Activated naive CD8-positive, alpha-beta T cell treated with anti-CD3 and anti-CD28 coated beads, Interleukin-2, amount 10 ng/mL, durations not matched to agents 7 days and 5 days (primary cell): ENCODE measurements around the gene PTS. TPM values are rescaled to one million over a fixed set of nuclear protein-coding genes. Genes with fewer than 3 reads are reported as not detected.

Source experiments
- ATAC-seq: fragments of 150-1000 bp; cut with Tn5 transposase; one replicate; pipeline ENCODE4 v1.10.0; 2021; ENCODE audit warnings: low read depth, moderate library complexity
- POLR2A ChIA-PET: fragments of 350-600 bp; sonication (Branson Sonifier 250); formaldehyde crosslinking; loops from one replicate; lab custom pipeline; 2021; ENCODE audit warnings: antibody characterized with exemption; lab: Charles Lee
- DNase-seq: peaks from one replicate; pipeline ENCODE4 v3.0.0; 2021
- H3K27ac Mint-ChIP-seq: one replicate; pipeline ENCODE4 v1.8.0; 2022; ENCODE audit warnings: mild to moderate bottlenecking, mixed read lengths
- H3K27me3 Mint-ChIP-seq: one replicate; pipeline ENCODE4 v1.8.0; 2022; ENCODE audit warnings: mild to moderate bottlenecking, moderate library complexity, mixed read lengths
- H3K36me3 Mint-ChIP-seq: one replicate; pipeline ENCODE4 v1.8.0; 2021; ENCODE audit warnings: mild to moderate bottlenecking, mixed read lengths
- H3K4me1 Mint-ChIP-seq: one replicate; pipeline ENCODE4 v1.8.0; 2021; ENCODE audit warnings: mixed read lengths
- H3K4me3 Mint-ChIP-seq: one replicate; pipeline ENCODE4 v1.8.0; 2022; ENCODE audit warnings: mild to moderate bottlenecking, moderate library complexity, mixed read lengths
- H3K9me3 Mint-ChIP-seq: one replicate; pipeline ENCODE4 v1.8.0; 2021; ENCODE audit warnings: mixed read lengths
- total RNA-seq, 2 experiments: library from RNA; stranded (reverse); gene quantifications; one replicate each; pipeline ENCODE4 v1.2.3, GENCODE V29; 2021

Gene PTS
- total RNA-seq, 2 experiments from 2014 or later, result 20.9 to 24.2 TPM

- POLR2A ChIA-PET, result interaction anchor here (0.7 to 1.4 kb wide), 9 partner anchors 9 to 1117 kb away, joined by 3 to 5 read pairs (median 3); partner anchors contain the start of genes PPP2R1B, SDHD and TIMM8B
- Mint-ChIP-seq H3K4me1 (peaks cover 16% of the 10 kb centered on the region), H3K36me3 (peaks cover 12% of the 10 kb centered on the region), H3K4me3 (peak overlapping the region; percentile 86), H3K27me3 (no peaks in the 10 kb centered on the region), H3K9me3 (no peaks in the 10 kb centered on the region), H3K27ac (peak overlapping the region; percentile 82)
- ATAC-seq (peak; percentile 69), DNase-seq (no peak)
Measured at GRCh38 chr11:112226831-112227401, 688 bp downstream of the PTS start.

GRCh38 chr11:112227471-112227870 is 1.2 kb downstream of the PTS start:
- no peaks in the 10 kb centered on the region for H3K9me3 Mint-ChIP-seq
- peak overlapping the region; percentile 86 for H3K4me3 Mint-ChIP-seq
- H3K27me3 Mint-ChIP-seq, result no peaks in the 10 kb centered on the region
- ATAC-seq (no peak), DNase-seq (no peak)
- POLR2A ChIA-PET, result interaction anchor here (0.7 to 1.4 kb wide), 4 partner anchors 10 to 1117 kb away, joined by 3 to 5 read pairs (median 3); no protein-coding TSS in a partner anchor
- H3K36me3 Mint-ChIP-seq, result peaks cover 12% of the 10 kb centered on the region
- peaks cover 16% of the 10 kb centered on the region for H3K4me1 Mint-ChIP-seq
- H3K27ac Mint-ChIP-seq, result peak overlapping the region; percentile 82

- peaks cover 12% of the 10 kb centered on the region for H3K36me3 Mint-ChIP-seq
- H3K4me1 Mint-ChIP-seq, result peaks cover 15% of the 10 kb centered on the region
- POLR2A ChIA-PET, result no interaction called here
- DNase-seq (no peak), ATAC-seq (no peak)
- no peaks in the 10 kb centered on the region for H3K9me3 Mint-ChIP-seq
- H3K27me3 Mint-ChIP-seq, result no peaks in the 10 kb centered on the region
- no peak overlapping the region for H3K27ac Mint-ChIP-seq
- H3K4me3 Mint-ChIP-seq, result no peak overlapping the region
Measured at GRCh38 chr11:112228706-112229105, 2.5 kb downstream of the PTS start.

GRCh38 chr11:112229159-112229558 is 2.9 kb downstream of the PTS start:
- ATAC-seq (no peak), DNase-seq (no peak)
- no peak overlapping the region for H3K27ac Mint-ChIP-seq
- POLR2A ChIA-PET, result no interaction called here
- H3K4me1 Mint-ChIP-seq, result peaks cover 15% of the 10 kb centered on the region
- no peak overlapping the region for H3K4me3 Mint-ChIP-seq
- no peaks in the 10 kb centered on the region for H3K9me3 Mint-ChIP-seq
- peaks cover 12% of the 10 kb centered on the region for H3K36me3 Mint-ChIP-seq
- H3K27me3 Mint-ChIP-seq, result no peaks in the 10 kb centered on the region

GRCh38 chr11:112229746-112230433 is 3.7 kb downstream of the PTS start:
- H3K27ac Mint-ChIP-seq, result no peak overlapping the region
- H3K4me3 Mint-ChIP-seq, result no peak overlapping the region
- H3K27me3 Mint-ChIP-seq, result no peaks in the 10 kb centered on the region
- POLR2A ChIA-PET, result no interaction called here
- no peaks in the 10 kb centered on the region for H3K9me3 Mint-ChIP-seq
- ATAC-seq (no peak), DNase-seq (no peak)
- peaks cover 15% of the 10 kb centered on the region for H3K4me1 Mint-ChIP-seq
- peaks cover 12% of the 10 kb centered on the region for H3K36me3 Mint-ChIP-seq

GRCh38 chr11:112231952-112232351 is 5.7 kb downstream of the PTS start:
- Mint-ChIP-seq H3K27me3 (no peaks in the 10 kb centered on the region), H3K36me3 (peaks cover 12% of the 10 kb centered on the region), H3K9me3 (no peaks in the 10 kb centered on the region), H3K4me1 (peaks cover 13% of the 10 kb centered on the region), H3K4me3 (no peak overlapping the region), H3K27ac (no peak overlapping the region)
- no peak for DNase-seq
- no peak for ATAC-seq
- POLR2A ChIA-PET, result no interaction called here

- POLR2A ChIA-PET, result no interaction called here
Measured at GRCh38 chr11:112235750-112236390, 9.6 kb downstream of the PTS start.

GRCh38 chr11:112237451-112237850 is 11.2 kb downstream of the PTS start:
- POLR2A ChIA-PET, result no interaction called here
- no peak overlapping the region for H3K4me3 Mint-ChIP-seq
- H3K4me1 Mint-ChIP-seq, result no peaks in the 10 kb centered on the region
- ATAC-seq (no peak), DNase-seq (no peak)
- peaks cover 16% of the 10 kb centered on the region for H3K36me3 Mint-ChIP-seq
- no peaks in the 10 kb centered on the region for H3K27me3 Mint-ChIP-seq
- H3K9me3 Mint-ChIP-seq, result no peaks in the 10 kb centered on the region
- H3K27ac Mint-ChIP-seq, result no peak overlapping the region

More at GRCh38 chr11:112235750-112236390, 9.6 kb downstream of the PTS start:
- no peaks in the 10 kb centered on the region for H3K9me3 Mint-ChIP-seq
- peaks cover 18% of the 10 kb centered on the region for H3K36me3 Mint-ChIP-seq
- no peak for DNase-seq
- H3K4me1 Mint-ChIP-seq, result no peaks in the 10 kb centered on the region
- H3K27me3 Mint-ChIP-seq, result no peaks in the 10 kb centered on the region
- H3K27ac Mint-ChIP-seq, result no peak overlapping the region
- no peak overlapping the region for H3K4me3 Mint-ChIP-seq
- no peak for ATAC-seq

- no peaks in the 10 kb centered on the region for H3K9me3 Mint-ChIP-seq
- ATAC-seq (no peak), DNase-seq (no peak)
- H3K4me3 Mint-ChIP-seq, result no peak overlapping the region
- H3K36me3 Mint-ChIP-seq, result peaks cover 21% of the 10 kb centered on the region
- H3K27me3 Mint-ChIP-seq, result no peaks in the 10 kb centered on the region
- POLR2A ChIA-PET, result no interaction called here
- H3K27ac Mint-ChIP-seq, result no peak overlapping the region
- no peaks in the 10 kb centered on the region for H3K4me1 Mint-ChIP-seq
Measured at GRCh38 chr11:112238041-112238440, 11.8 kb downstream of the PTS start.

- no peak for DNase-seq
- Mint-ChIP-seq H3K9me3 (no peaks in the 10 kb centered on the region), H3K36me3 (peaks cover 28% of the 10 kb centered on the region), H3K4me3 (no peak overlapping the region), H3K27me3 (no peaks in the 10 kb centered on the region), H3K27ac (no peak overlapping the region), H3K4me1 (no peaks in the 10 kb centered on the region)
- POLR2A ChIA-PET, result interaction anchor here (0.7 kb wide), 1 partner anchor 15 kb away, joined by 4 read pairs; the partner anchor contains the start of gene PTS
- no peak for ATAC-seq
Measured at GRCh38 chr11:112241486-112241885, 15.3 kb downstream of the PTS start.

GRCh38 chr11:112247201-112247600 is 21.0 kb downstream of the PTS start:
- peaks cover 13% of the 10 kb centered on the region for H3K36me3 Mint-ChIP-seq

GRCh38 chr11:112248201-112248600 is 22.0 kb downstream of the PTS start:
- no peak overlapping the region for H3K4me3 Mint-ChIP-seq
- H3K9me3 Mint-ChIP-seq, result no peaks in the 10 kb centered on the region
- no peaks in the 10 kb centered on the region for H3K4me1 Mint-ChIP-seq
- H3K27me3 Mint-ChIP-seq, result no peaks in the 10 kb centered on the region
- ATAC-seq, result no peak
- H3K27ac Mint-ChIP-seq, result no peak overlapping the region
- DNase-seq, result no peak
- H3K36me3 Mint-ChIP-seq, result peaks cover 7% of the 10 kb centered on the region
- POLR2A ChIA-PET, result no interaction called here

More at GRCh38 chr11:112247201-112247600, 21.0 kb downstream of the PTS start:
- ATAC-seq (no peak), DNase-seq (no peak)
- no peak overlapping the region for H3K4me3 Mint-ChIP-seq
- H3K9me3 Mint-ChIP-seq, result no peaks in the 10 kb centered on the region
- H3K27me3 Mint-ChIP-seq, result no peaks in the 10 kb centered on the region
- no peak overlapping the region for H3K27ac Mint-ChIP-seq
- POLR2A ChIA-PET, result no interaction called here
- H3K4me1 Mint-ChIP-seq, result no peaks in the 10 kb centered on the region

- ATAC-seq, result no peak
- no peaks in the 10 kb centered on the region for H3K36me3 Mint-ChIP-seq
- H3K27ac Mint-ChIP-seq, result no peak overlapping the region
- H3K4me1 Mint-ChIP-seq, result no peaks in the 10 kb centered on the region
- no peaks in the 10 kb centered on the region for H3K9me3 Mint-ChIP-seq
- POLR2A ChIA-PET, result no interaction called here
- no peaks in the 10 kb centered on the region for H3K27me3 Mint-ChIP-seq
- DNase-seq, result no peak
- no peak overlapping the region for H3K4me3 Mint-ChIP-seq
Measured at GRCh38 chr11:112249871-112250610, 23.8 kb downstream of the PTS start.
